ENCODE data around the gene KCNA2. TPM values are rescaled to one million over a fixed set of nuclear protein-coding genes. Genes with fewer than 3 reads are reported as not detected.
A peak's percentile ranks its signal among the peaks of the same experiment; 100 is the strongest.

The KCNA2 gene
- polyA plus RNA-seq, 1 of the 3 experiments (the other 2 are of a cell fraction): not detected

DNA sequence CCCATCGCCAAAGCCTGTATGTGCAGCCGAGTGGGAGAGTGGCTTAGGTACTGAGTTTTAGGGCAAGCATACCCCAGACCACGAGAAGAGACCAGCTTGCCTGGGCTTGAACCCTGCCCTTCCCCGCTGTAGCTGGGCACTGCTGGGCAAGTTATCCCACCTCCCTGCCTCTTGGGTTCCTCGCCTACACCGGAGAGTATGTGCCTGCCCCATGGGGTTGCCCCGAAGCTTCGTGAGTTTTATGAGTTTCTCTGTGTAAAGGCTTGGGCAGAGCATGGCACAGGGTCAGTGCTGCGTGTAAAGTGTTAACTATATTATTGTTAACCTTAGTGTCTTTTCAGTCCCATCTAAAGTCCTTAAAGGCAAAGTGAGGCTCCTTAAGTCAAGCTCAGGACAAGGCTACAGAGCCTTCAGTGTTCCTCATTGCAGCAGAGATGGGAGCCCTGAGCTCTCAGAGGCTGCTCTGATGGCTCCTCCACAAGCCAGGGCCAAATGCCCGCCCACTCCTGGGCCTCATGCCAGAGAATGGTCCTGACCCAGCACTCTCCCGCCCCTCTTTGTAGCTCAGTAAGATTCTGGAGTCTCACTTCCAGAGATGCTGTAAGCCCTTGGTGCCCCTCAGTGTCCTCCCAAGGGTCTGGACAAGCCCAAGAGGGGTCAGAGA, 50.2 kb downstream of the KCNA2 start:
- H4K20me1 ChIP-seq (ENCODE audit: insufficient read depth): no peaks in the 10 kb centered on the region
- ChIA-PET POLR2A (no interaction called here), CTCF (interaction anchor here (0.6 to 11.0 kb wide), 40 partner anchors 8 to 274 kb away, joined by 3 to 148 read pairs (median 4); partner anchors contain the start of genes KCNA10 and KCNA2)
- H3K9me3 ChIP-seq: no peaks in the 10 kb centered on the region
- 38% methylated on average over 5 of the region's 11 CpGs for WGBS (ENCODE audit: low lambda C conversion rate)
- H3K36me3 ChIP-seq (replicated peaks in 1 of 2; ENCODE audit: control insufficient read depth in 1 of 2, insufficient read depth in 2 of 2, low read length in 1 of 2): no peaks in the 10 kb centered on the region
- H3K79me2 ChIP-seq (ENCODE audit: insufficient read depth): no peaks in the 10 kb centered on the region
- H3F3A ChIP-seq (replicated peaks; ENCODE audit: insufficient read depth): no peaks in the 10 kb centered on the region
- no peak for TF ChIP-seq USF2 (IDR thresholded peaks at IDR 0.05; ENCODE audit: borderline replicate concordance, low read depth, low read length)
- TF ChIP-seq, protein P1, sequence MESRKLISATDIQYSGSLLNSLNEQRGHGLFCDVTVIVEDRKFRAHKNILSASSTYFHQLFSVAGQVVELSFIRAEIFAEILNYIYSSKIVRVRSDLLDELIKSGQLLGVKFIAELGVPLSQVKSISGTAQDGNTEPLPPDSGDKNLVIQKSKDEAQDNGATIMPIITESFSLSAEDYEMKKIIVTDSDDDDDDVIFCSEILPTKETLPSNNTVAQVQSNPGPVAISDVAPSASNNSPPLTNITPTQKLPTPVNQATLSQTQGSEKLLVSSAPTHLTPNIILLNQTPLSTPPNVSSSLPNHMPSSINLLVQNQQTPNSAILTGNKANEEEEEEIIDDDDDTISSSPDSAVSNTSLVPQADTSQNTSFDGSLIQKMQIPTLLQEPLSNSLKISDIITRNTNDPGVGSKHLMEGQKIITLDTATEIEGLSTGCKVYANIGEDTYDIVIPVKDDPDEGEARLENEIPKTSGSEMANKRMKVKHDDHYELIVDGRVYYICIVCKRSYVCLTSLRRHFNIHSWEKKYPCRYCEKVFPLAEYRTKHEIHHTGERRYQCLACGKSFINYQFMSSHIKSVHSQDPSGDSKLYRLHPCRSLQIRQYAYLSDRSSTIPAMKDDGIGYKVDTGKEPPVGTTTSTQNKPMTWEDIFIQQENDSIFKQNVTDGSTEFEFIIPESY (IDR thresholded peaks at IDR 0.05; ENCODE audit: borderline replicate concordance, low read depth): no peak
- TF ChIP-seq JUND (IDR thresholded peaks at IDR 0.05): no peak
- TF ChIP-seq EZH2phosphoT487 (IDR thresholded peaks at IDR 0.05; ENCODE audit: borderline replicate concordance, low read depth): no peak
- no peak for TF ChIP-seq FOSL2 (IDR thresholded peaks at IDR 0.05; ENCODE audit: borderline replicate concordance, low read depth)
- TF ChIP-seq CTCF (IDR thresholded peaks at IDR 0.05): no peak
- TF ChIP-seq REST (IDR thresholded peaks at IDR 0.05; ENCODE audit: low read depth, low read length): no peak
- TF ChIP-seq FOXM1 (IDR thresholded peaks at IDR 0.05; ENCODE audit: low read depth): no peak
- no peak for TF ChIP-seq CHD2 (IDR thresholded peaks at IDR 0.05; ENCODE audit: low read length, partially characterized antibody)
- no peak for TF ChIP-seq GABPA (IDR thresholded peaks at IDR 0.05; ENCODE audit: low read depth)
- peak; percentile 67 for DNase-seq
- H2AFZ ChIP-seq (ENCODE audit: low read depth): no peak overlapping the region
- peaks cover 0 to 9% of the 10 kb centered on the region in 2 experiments; a peak in 1 of 4 replicates for H3K4me1 ChIP-seq (ENCODE audit: control insufficient read depth in 1 of 2, insufficient read depth in 2 of 2, low read depth in 1 of 2, low read length in 1 of 2)
- H3K9ac ChIP-seq: no peak overlapping the region
- no peaks in the 10 kb centered on the region for H3K9me2 ChIP-seq
- H3K27ac ChIP-seq (ENCODE audit: low read depth in 2 of 2, low read length in 1 of 2): no peak overlapping the region
- peaks cover 10% of the 10 kb centered on the region; the same call in 1 of the 2 replicates for H3K27me3 ChIP-seq (ENCODE audit: insufficient read depth)
- H3K4me2 ChIP-seq: peak overlapping the region; percentile 57
- H3K4me3 ChIP-seq (ENCODE audit: low read depth in 2 of 2, low read length in 1 of 2): peak overlapping the region; percentile 42 to 44; a peak in 2 of 4 replicates

Data from SK-N-SH (cell line).